Large intestine (tissue), 3 donors: ENCODE results near the gene TMEM208. TPM values are rescaled to one million over a fixed set of nuclear protein-coding genes. Genes with fewer than 3 reads are reported as not detected.

ENCODE experiments used
- DNase-seq, 2 donors: peaks; one replicate each; pipeline versions ENCODE4 v3.0.0 to v3.0.0-alpha.2; 2013
- H3K27ac ChIP-seq: one replicate; pipeline ENCODE4 v1.5.1; 2013; ENCODE audit warnings: low read length
- H3K27me3 ChIP-seq: 2 replicates; pipeline ENCODE4 v1.6.1; 2013; ENCODE audit warnings: low read length; ENCODE audit not compliant: control insufficient read depth, insufficient read depth
- H3K36me3 ChIP-seq: 2 replicates; pipeline ENCODE4 v1.6.1; 2013; ENCODE audit warnings: low read length; ENCODE audit not compliant: control insufficient read depth, insufficient read depth
- H3K4me1 ChIP-seq: one replicate; pipeline ENCODE4 v1.6.1; 2013; ENCODE audit warnings: low read length; ENCODE audit not compliant: control insufficient read depth, insufficient read depth
- H3K4me3 ChIP-seq: one replicate; pipeline ENCODE4 v1.5.1; 2013; ENCODE audit warnings: low read length
- H3K9me3 ChIP-seq: one replicate; pipeline ENCODE4 v1.6.1; 2013; ENCODE audit warnings: mild to moderate bottlenecking, low read depth, low read length, moderate library complexity; ENCODE audit not compliant: control insufficient read depth
- WGBS: methylation state at CpG from one replicate; pipeline ENCODE4 v1.1.5; 2013; ENCODE audit warnings: low lambda C conversion rate; ENCODE audit not compliant: insufficient coverage; 5-methylcytosine and 5-hydroxymethylcytosine counted together
- polyA plus RNA-seq: library from polyadenylated mRNA; unstranded; fragments of 120-200 nt; gene quantifications from one replicate; pipeline ENCODE4 v1.2.1, GENCODE V29; 2013

The TMEM208 gene
- polyA plus RNA-seq, 1 donor = 52.8 TPM

DNA sequence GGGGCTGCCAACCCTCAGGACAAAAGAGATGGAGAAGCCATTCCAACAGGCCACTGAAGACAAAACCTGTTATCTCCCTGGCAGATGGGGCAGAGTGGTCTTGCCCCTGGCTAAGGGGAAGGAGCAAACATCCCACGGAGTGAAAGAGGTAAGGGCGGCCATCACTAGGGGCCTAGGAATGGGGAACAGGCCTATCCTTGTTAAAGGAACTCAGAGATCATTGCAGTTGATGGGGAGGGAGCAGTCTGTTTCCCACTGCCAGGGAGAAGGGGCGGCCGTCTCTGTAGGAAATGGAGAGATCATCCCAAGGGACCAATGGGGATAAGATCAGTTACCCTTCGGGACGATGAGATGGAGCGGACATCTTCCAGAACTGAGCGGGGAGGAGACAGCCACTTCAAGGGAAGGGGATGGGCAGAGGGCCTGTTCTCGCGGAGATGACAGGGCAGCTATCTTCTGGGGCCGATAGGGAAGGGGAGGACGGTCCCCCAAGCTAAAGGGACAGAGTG lies 581 bp upstream of the TMEM208 start:
- Histone ChIP-seq H3K27ac (peak overlapping the region; percentile 6), H3K4me1 (peaks cover 10% of the 10 kb centered on the region), H3K36me3 (peaks cover 33% of the 10 kb centered on the region), H3K27me3 (no peaks in the 10 kb centered on the region), H3K4me3 (peak overlapping the region; percentile 100), H3K9me3 (no peaks in the 10 kb centered on the region)
- WGBS = 25% methylated on average over 2 of the region's 12 CpGs
- no peak for DNase-seq

DNA sequence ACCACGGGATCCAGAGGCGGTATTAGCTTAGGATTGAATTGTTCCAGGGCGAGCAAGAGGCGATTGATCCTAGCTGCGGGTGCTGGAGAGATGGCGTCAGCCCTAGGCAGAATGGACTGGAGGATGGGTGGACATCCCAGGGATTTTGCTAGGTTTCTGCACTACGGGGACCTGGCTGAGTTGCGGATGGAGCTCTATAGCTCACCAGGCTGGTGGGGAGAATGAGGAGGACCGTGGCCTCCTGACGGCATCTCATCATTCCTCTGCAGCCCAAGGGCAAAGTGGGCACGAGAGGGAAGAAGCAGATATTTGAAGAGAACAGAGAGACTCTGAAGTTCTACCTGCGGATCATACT lies 614 bp downstream of the TMEM208 start:
- Histone ChIP-seq H3K27ac (peak overlapping the region; percentile 45), H3K27me3 (no peaks in the 10 kb centered on the region), H3K36me3 (peaks cover 39% of the 10 kb centered on the region), H3K4me1 (peaks cover 10% of the 10 kb centered on the region), H3K9me3 (no peaks in the 10 kb centered on the region), H3K4me3 (peak overlapping the region; percentile 100)
- no peak for DNase-seq
- no CpG with 5 or more reads among the region's 12 CpGs for WGBS

DNA sequence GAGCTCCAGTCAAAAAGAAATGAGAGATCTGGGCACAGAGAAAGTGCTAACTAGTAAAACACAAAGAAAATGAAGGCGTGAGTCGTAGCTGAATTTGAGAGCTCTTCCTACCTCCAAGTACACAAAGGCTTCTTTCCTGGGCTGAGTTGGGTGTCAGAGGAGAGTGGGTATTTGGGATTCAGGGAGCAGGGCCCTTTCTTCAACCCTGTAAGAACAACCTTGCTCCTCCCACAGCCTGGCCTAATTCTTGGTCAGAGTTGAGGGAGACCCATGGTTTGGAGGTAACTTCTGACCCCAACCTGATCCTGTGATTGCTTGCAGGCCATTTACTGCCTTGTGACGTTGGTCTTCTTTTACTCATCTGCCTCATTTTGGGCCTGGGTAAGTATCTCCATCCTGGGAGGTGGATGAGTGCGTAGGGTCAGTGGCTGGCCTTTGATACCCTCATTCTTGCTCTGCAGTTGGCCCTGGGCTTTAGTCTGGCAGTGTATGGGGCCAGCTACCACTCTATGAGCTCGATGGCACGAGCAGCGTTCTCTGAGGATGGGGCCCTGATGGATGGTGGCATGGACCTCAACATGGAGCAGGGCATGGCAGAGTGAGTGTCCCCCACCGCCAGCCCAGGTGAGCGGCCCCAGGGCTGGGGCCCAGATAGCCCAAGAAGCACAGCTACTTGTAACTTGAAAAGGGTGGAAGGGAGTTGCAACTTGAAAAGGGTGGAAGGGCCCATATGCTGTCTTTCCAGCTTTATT lies 1.3 kb downstream of the TMEM208 start:
- Histone ChIP-seq H3K9me3 (no peaks in the 10 kb centered on the region), H3K4me1 (peaks cover 10% of the 10 kb centered on the region), H3K36me3 (peaks cover 39% of the 10 kb centered on the region), H3K27ac (no peak overlapping the region), H3K4me3 (peak overlapping the region; percentile 100), H3K27me3 (no peaks in the 10 kb centered on the region)
- no peak for DNase-seq
- 93% methylated on average over 2 of the region's 9 CpGs for WGBS

DNA sequence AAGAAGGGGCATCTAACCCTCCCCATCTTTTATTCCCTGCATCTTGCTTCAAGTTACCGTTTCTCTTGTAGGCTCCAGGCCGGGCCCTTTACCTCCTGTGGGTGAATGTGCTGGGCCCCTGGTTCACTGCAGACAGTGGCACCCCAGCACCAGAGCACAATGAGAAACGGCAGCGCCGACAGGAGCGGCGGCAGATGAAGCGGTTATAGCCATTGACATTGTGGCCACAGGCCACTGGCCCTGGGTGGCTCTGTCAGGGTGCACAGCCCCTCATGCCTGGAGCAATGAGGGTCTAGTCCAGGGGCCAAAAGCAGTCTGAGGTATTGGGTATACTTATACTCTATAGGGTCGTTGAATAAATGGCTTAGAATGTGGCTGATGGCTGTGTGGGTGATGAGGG lies 2.0 kb downstream of the TMEM208 start:
- DNase-seq = no peak
- no CpG with 5 or more reads among the region's 9 CpGs for WGBS

DNA sequence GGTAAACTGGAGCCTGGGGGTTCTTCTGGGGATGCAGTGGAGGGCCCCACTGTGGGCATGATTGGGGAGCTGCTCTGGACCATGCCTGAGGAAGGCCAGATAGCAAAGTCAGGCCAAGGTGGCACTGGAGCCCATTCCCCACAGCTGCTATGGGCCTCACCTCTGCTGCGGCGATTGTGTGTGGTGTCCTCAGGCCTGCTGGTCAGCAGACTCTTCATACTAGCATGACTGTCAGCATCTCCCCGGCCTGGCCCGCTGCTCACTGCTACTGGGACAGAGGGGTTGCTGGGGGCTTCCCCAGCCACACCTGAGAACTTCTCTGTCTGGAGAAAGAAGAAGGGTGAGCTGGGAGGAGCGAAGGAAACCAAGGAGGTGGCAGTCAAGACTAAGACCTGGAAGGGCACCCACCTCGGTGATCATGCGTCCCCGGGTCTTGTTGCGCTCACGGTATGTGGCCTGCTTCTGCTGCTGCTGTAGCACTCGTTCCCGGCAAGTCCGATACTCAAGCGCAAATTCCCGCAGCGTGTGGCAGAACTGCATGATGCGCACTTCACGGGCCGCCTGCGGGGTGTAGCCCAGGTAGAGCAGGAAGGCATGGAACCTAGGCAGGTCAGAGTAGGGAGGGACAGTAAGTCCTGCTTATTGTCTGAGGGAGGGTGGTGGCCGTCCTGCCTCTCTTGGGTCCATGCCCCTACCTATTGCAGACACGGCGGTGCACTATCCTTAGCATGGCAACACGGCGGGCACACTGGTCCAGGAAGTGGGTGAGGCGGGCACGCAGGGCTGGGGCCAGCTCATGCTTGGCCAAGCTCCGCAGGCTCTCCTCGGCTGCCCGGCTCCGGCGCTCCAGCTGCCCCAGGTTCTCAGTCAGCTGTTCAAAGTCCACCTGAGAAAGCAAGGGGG lies 3.2 kb downstream of the TMEM208 start:
- H3K4me3 ChIP-seq = no peak overlapping the region
- 100% methylated on average over 1 of the region's 32 CpGs for WGBS
- H3K36me3 ChIP-seq = peaks cover 42% of the 10 kb centered on the region
- no peak for DNase-seq
- no peak overlapping the region for H3K27ac ChIP-seq
- peaks cover 10% of the 10 kb centered on the region for H3K4me1 ChIP-seq
- H3K27me3 ChIP-seq = no peaks in the 10 kb centered on the region
- H3K9me3 ChIP-seq = no peaks in the 10 kb centered on the region

More for the DNA sequence above, 2.0 kb downstream of the TMEM208 start:
- Histone ChIP-seq H3K4me1 (peaks cover 10% of the 10 kb centered on the region), H3K27me3 (no peaks in the 10 kb centered on the region), H3K4me3 (no peak overlapping the region), H3K27ac (no peak overlapping the region), H3K36me3 (peaks cover 42% of the 10 kb centered on the region), H3K9me3 (no peaks in the 10 kb centered on the region)

DNA sequence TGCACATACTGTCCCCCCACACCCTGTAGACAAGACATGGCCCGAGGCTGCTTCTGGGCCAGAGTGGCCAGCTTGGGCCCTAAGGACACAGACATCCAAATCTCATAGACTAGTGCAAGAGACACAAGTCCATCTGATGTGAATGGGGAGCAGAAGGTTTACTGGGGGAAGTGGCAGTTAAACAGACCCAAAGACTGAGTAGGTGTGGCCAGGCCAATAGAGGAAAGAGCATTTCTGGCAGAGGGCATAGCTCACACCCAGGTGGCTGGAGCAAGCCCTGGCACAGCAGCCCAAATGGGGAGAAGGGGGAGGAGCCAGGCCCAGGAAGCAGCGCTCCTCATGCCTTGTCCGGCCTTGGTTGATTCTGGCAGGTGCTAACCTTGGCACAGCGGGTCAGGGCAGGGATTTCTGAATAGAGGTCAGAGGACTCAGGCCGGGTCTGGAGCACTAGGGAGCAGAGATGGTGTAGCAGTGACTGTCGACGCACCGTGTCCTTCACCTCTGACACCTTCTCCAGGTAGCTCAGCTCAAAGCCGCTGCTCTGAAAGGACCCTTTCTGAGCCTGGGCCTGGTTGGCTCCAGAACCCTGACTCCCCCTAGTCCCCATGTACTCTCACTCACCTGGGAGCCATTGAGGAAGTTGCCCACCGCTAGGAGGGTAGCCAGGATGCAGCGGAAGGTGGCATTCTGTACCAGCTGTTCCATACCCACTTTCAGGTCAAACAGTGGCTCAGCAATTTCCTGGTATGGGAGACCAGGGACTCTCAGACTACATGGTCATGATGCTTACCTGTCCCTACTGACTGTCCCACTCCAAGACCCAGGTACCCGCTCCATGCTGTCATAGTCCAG lies 4.1 kb downstream of the TMEM208 start:
- WGBS = no CpG with 5 or more reads among the region's 12 CpGs

DNA sequence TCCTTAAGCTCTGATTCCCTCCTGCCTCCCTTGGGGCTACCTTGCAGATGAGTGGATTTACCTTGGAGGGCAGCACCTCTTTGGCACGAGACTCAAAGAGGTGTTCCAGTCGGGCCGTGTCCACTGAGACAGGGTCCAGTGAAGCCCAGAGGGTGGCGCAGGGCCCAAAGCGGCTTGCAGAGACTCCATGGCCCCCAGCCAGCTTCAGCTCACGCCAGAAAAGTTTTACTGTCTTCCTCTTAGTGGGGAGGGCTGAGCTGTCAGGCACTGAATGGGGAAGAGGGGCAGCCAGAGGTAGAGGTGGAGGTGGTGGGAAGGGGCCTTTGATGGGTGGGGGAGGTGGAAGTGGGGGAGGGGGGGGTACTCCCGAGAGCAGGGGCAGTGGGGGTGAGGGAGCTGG lies 6.7 kb downstream of the TMEM208 start:
- H3K27me3 ChIP-seq = no peaks in the 10 kb centered on the region
- H3K4me3 ChIP-seq = no peak overlapping the region
- no peak overlapping the region for H3K27ac ChIP-seq
- no peak for DNase-seq
- no CpG with 5 or more reads among the region's 7 CpGs for WGBS
- no peaks in the 10 kb centered on the region for H3K4me1 ChIP-seq
- peaks cover 57% of the 10 kb centered on the region for H3K36me3 ChIP-seq
- peaks cover 4% of the 10 kb centered on the region for H3K9me3 ChIP-seq

More for the DNA sequence above, 4.1 kb downstream of the TMEM208 start:
- DNase-seq = no peak
- Histone ChIP-seq H3K36me3 (peaks cover 47% of the 10 kb centered on the region), H3K27ac (no peak overlapping the region), H3K4me3 (no peak overlapping the region), H3K9me3 (no peaks in the 10 kb centered on the region), H3K27me3 (no peaks in the 10 kb centered on the region), H3K4me1 (peaks cover 10% of the 10 kb centered on the region)

DNA sequence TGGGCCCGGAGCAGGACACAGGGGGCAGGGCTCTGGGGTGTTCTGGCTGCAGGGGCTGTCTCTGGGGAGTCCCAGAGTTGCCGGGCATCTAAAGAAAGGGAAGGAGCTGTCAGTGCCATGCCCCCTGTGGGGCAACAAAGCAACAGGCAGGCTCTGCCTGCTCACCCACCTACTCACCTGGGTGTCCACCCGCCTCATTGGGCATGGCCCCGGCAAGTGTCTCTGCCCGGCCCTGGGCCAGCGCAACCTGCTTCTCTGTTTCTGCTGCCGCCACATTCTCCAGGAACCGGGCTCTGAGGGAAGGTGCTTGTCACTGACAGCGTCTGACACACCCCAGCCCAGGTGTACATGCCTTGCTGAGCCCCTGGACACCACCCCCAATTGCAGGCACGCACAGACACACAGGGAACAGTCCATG lies 7.3 kb downstream of the TMEM208 start:
- Histone ChIP-seq H3K27ac (no peak overlapping the region), H3K4me1 (no peaks in the 10 kb centered on the region), H3K36me3 (peaks cover 54% of the 10 kb centered on the region), H3K27me3 (no peaks in the 10 kb centered on the region), H3K4me3 (no peak overlapping the region), H3K9me3 (peaks cover 4% of the 10 kb centered on the region)
- no peak for DNase-seq
- WGBS = no CpG with 5 or more reads among the region's 10 CpGs

DNA sequence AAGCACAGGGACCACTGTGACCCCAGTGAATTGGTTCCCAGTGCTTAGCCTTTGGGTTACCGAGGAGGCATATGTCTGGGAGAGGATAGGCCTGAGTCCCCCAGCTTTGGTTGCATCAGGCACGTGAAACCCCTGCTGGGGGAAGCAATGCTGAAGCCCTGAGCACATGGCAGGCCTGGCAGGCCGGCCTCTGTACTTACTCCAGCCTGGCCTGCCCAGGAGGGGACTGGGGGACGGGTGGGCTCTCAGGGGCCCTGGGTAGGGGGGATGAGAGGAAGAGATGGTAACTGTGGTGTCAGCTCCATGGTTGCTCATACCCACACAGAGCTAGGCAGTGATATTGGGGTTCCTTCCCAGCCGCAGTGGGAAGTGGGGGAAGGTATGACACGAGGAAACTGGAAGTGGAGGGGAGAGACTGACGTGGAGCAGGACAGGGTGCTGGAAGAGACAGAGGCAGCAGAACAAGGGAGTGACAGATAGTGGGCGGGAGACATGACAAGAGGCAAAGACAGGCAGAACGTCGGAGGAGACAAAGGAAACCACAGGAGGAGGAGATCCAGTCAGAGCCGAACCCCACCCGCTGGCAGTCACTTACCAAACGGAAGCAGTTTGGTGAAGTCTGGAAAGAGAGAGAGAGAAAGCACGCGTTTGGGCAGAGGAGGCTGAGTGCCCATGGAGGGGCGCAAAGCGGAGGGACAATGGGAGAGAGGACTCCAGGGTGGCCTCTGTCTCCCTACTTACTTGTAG lies 9.1 kb downstream of the TMEM208 start:
- WGBS = no CpG with 5 or more reads among the region's 17 CpGs

More for the DNA sequence above, 9.1 kb downstream of the TMEM208 start:
- DNase-seq = no peak
- Histone ChIP-seq H3K27me3 (no peaks in the 10 kb centered on the region), H3K4me3 (no peak overlapping the region), H3K9me3 (peaks cover 4% of the 10 kb centered on the region), H3K4me1 (peaks cover 6% of the 10 kb centered on the region), H3K36me3 (peaks cover 39% of the 10 kb centered on the region), H3K27ac (no peak overlapping the region)
